Ascending aorta (tissue), 2 donors: ENCODE data around the gene VPS9D1. TPM values are rescaled to one million over a fixed set of nuclear protein-coding genes. Genes with fewer than 3 reads are reported as not detected.
A peak's percentile ranks its signal among the peaks of the same experiment; 100 is the strongest.
"Not testable (repeated sequence)": the region's sequence is repeated elsewhere in the genome, so short reads cannot be mapped to it uniquely, and the experiment has no call there.

Experiments
- DNase-seq, 2 donors: peaks; one replicate each; pipeline ENCODE4 v3.0.0-alpha.2; 2019; ENCODE audit warnings: low spot score in 2 of 2
- H3K27ac ChIP-seq, 2 donors: fragments of 200-600 bp; sonication (generic); one replicate each; pipeline ENCODE4 v1.5.1; 2016 to 2017; ENCODE audit warnings: mild to moderate bottlenecking in 1 of 2
- H3K27me3 ChIP-seq: fragments of 200-600 bp; sonication (generic); one replicate; pipeline ENCODE4 v1.5.1; 2017
- H3K36me3 ChIP-seq, 2 donors: fragments of 200-600 bp; sonication (generic); one replicate each; pipeline ENCODE4 v1.5.1; 2016
- H3K4me1 ChIP-seq, 2 donors: fragments of 200-600 bp; sonication (generic); one replicate each; pipeline ENCODE4 v1.5.1; 2016 to 2017; ENCODE audit warnings: mild to moderate bottlenecking in 1 of 2
- H3K4me3 ChIP-seq, 2 donors: fragments of 200-600 bp; sonication (generic); one replicate each; pipeline ENCODE4 v1.5.1; 2016 to 2017; ENCODE audit warnings: mild to moderate bottlenecking in 1 of 2
- H3K9me3 ChIP-seq, 2 donors: fragments of 200-600 bp; sonication (generic); one replicate each; pipeline ENCODE4 v1.5.1; 2016
- intact Hi-C: fragments of 100-400 bp; cut with DNase I; formaldehyde crosslinking; loops from one replicate; pipeline ENCODE4 v1.15.1; 2023
- total RNA-seq: library from RNA; depleted of rRNA; stranded (reverse); fragments of >200 nt; gene quantifications from one replicate; pipeline ENCODE4 v1.1.0, GENCODE V29; 2016
- TF ChIP-seq, protein P1 (sequence below), 3 experiments: fragments of 200-600 bp in 2 of 3; fragments of 450-650 bp in 1 of 3; sonication (generic) in 2 of 3; IDR thresholded peaks; one replicate each; pipeline ENCODE4 v1.5.1; 2016 to 2019; ENCODE audit warnings: antibody characterized with exemption in 3 of 3, mild to moderate bottlenecking in 1 of 3, moderate library complexity in 1 of 3

VPS9D1 gene
- total RNA-seq, 1 donor from 2014 or later: 17.2 TPM

- Histone ChIP-seq H3K36me3 (peaks cover 4 to 6% of the 10 kb centered on the region in 2 donors), H3K4me1 (peaks cover 7 to 20% of the 10 kb centered on the region in 2 donors), H3K4me3 (peak overlapping the region; percentile 76 to 77), H3K27me3 (no peaks in the 10 kb centered on the region), H3K27ac (peak overlapping the region; percentile 88 to 93), H3K9me3 (no peaks in the 10 kb centered on the region)
- peak; percentile 96 to 99 for DNase-seq
- TF ChIP-seq, protein P1, sequence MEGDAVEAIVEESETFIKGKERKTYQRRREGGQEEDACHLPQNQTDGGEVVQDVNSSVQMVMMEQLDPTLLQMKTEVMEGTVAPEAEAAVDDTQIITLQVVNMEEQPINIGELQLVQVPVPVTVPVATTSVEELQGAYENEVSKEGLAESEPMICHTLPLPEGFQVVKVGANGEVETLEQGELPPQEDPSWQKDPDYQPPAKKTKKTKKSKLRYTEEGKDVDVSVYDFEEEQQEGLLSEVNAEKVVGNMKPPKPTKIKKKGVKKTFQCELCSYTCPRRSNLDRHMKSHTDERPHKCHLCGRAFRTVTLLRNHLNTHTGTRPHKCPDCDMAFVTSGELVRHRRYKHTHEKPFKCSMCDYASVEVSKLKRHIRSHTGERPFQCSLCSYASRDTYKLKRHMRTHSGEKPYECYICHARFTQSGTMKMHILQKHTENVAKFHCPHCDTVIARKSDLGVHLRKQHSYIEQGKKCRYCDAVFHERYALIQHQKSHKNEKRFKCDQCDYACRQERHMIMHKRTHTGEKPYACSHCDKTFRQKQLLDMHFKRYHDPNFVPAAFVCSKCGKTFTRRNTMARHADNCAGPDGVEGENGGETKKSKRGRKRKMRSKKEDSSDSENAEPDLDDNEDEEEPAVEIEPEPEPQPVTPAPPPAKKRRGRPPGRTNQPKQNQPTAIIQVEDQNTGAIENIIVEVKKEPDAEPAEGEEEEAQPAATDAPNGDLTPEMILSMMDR (IDR thresholded peaks at IDR 0.05): peak; percentile 59 to 83 (median 63)
- intact Hi-C loops: loop anchor here (1.0 to 2.0 kb wide), 5 partner anchors 14 to 1037 kb away; partner anchors contain the start of genes CDK10, CHMP1A, MVD and SPATA33
These were observed 20.5 kb downstream of the VPS9D1 start for GRCh38 chr16:89700100-89700648.

- H3K27me3 ChIP-seq, DNase-seq, H3K9me3 ChIP-seq, H3K36me3 ChIP-seq: not testable (repeated sequence)
- Histone ChIP-seq H3K4me1 (peaks cover 7 to 20% of the 10 kb centered on the region in 2 donors), H3K4me3 (peak overlapping the region; percentile 76 to 77), H3K27ac (peak overlapping the region; percentile 88 to 93)
- intact Hi-C loops: loop anchor here (1.0 to 2.0 kb wide), 5 partner anchors 13 to 1037 kb away; partner anchors contain the start of genes CDK10, CHMP1A, MVD and SPATA33
These were observed 21.0 kb downstream of the VPS9D1 start for GRCh38 chr16:89699629-89700099.

DNA sequence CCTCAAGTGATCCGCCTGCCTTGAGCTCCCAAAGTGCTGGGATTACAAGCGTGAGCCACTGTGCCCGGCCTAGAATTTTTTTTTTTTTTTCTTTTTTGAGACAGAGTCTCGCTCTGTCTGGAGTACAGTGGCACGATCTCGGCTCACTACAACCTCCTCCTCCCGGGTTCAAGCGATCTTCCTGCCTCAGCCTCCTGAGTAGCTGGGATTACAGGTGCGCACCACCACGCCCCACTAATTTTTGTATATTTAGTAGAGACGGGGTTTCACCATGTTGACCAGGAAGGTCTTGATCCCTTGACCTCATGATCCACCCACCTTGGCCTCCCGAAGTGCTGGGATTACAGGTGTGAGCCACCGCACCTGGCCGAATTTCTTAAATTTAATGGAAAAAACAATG, 22.0 kb downstream of the VPS9D1 start:
- H3K27me3 ChIP-seq, DNase-seq, H3K9me3 ChIP-seq, intact Hi-C loops, H3K27ac ChIP-seq, H3K4me3 ChIP-seq: not testable (repeated sequence)
- Histone ChIP-seq H3K36me3 (peaks cover 10 to 13% of the 10 kb centered on the region in 2 donors), H3K4me1 (peaks cover 7 to 20% of the 10 kb centered on the region in 2 donors)

- H3K27ac ChIP-seq: no peak overlapping the region
- no peaks in the 10 kb centered on the region for H3K9me3 ChIP-seq
- no peak overlapping the region for H3K4me3 ChIP-seq
- no peak for DNase-seq
- TF ChIP-seq, protein P1 (IDR thresholded peaks at IDR 0.05): no peak
- intact Hi-C loops: no loop called here
- H3K36me3 ChIP-seq: peaks cover 11 to 21% of the 10 kb centered on the region in 2 donors
- H3K27me3 ChIP-seq: no peaks in the 10 kb centered on the region
- H3K4me1 ChIP-seq: peaks cover 7 to 20% of the 10 kb centered on the region in 2 donors
These were observed 22.9 kb downstream of the VPS9D1 start for GRCh38 chr16:89697616-89698331.

DNA sequence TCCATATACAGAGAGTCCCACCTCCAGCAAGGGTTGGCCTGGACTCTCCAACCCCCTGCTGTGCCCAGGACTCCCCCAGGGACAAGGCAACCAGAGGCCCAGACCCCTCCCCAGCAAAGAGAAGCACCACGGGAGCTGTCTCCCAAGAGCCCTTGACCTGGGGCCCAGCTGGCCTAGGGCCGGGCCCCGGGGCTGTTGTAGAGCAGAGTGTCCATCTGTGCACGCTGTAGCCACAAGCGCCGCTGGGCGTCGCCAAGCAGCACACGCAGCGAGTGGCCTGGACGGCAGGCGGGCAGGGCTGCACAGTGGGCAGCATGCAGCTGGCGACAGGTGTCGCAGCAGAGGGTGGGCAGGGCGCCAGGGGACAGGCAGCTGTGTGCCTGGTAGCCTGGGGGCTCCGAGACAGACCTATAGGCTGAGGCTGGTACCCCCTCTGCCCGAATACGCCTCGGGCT, 23.5 kb downstream of the VPS9D1 start:
- no peaks in the 10 kb centered on the region for H3K9me3 ChIP-seq
- intact Hi-C loops: no loop called here
- H3K4me3 ChIP-seq: no peak overlapping the region
- H3K27ac ChIP-seq: no peak overlapping the region
- DNase-seq: no peak
- TF ChIP-seq, protein P1 (IDR thresholded peaks at IDR 0.05): no peak
- H3K27me3 ChIP-seq: no peaks in the 10 kb centered on the region
- peaks cover 15 to 26% of the 10 kb centered on the region in 2 donors for H3K36me3 ChIP-seq
- peaks cover 7 to 20% of the 10 kb centered on the region in 2 donors for H3K4me1 ChIP-seq

DNA sequence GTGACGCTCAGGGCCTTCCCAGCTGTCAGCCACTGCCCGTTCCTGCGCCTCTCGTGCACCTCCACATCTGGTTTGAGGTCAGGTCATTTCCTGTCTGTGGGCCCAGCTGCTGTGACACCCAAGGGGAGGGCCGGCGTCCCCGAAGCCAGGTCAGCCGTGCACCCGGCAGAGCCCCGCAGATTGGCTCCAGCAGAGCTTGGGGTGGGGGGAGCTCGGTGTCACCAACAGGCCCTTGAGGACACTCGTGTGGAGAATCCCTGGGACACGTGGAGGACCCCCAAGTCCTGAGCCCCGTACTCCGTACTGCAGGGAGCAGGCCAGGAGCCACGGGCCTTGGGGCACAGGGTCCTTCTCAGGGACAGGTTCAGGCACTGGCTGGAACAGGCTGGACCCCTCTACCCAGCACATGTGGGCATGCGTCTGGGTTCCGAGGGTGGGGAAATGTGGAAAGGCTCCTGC, 24.0 kb downstream of the VPS9D1 start:
- TF ChIP-seq, protein P1 (IDR thresholded peaks at IDR 0.05): no peak
- H3K27ac ChIP-seq: no peak overlapping the region
- H3K36me3 ChIP-seq: peaks cover 20 to 31% of the 10 kb centered on the region in 2 donors
- no peaks in the 10 kb centered on the region for H3K9me3 ChIP-seq
- H3K4me1 ChIP-seq: peaks cover 7 to 16% of the 10 kb centered on the region in 2 donors
- no peak for DNase-seq
- no peaks in the 10 kb centered on the region for H3K27me3 ChIP-seq
- intact Hi-C loops: no loop called here
- no peak overlapping the region for H3K4me3 ChIP-seq
